Measurements from ENCODE around the gene FCGBP.

FCGBP gene

GRCh38 chr19:39953915-39954314, 19.5 kb upstream of the FCGBP start:
- no peak overlapping the region for H3K9ac ChIP-seq (ENCODE audit: insufficient read length, low read depth)
- H3K4me1 ChIP-seq (ENCODE audit: insufficient read depth, insufficient read length), result no peaks in the 10 kb centered on the region
- no peaks in the 10 kb centered on the region for H3K36me3 ChIP-seq (ENCODE audit: insufficient read depth, insufficient read length, low read length)
- no peaks in the 10 kb centered on the region for H3K27me3 ChIP-seq (ENCODE audit: insufficient read depth, insufficient read length)
- peaks cover 11% of the 10 kb centered on the region; the same call in 1 of the 2 replicates for H3K9me3 ChIP-seq (ENCODE audit: insufficient read depth, low read length)
- TF ChIP-seq ZNF274 (IDR thresholded peaks at IDR 0.05; ENCODE audit: low read depth, low read length) (no peak), YY1 (IDR thresholded peaks at IDR 0.05; ENCODE audit: insufficient read depth, insufficient read length) (no peak), SUZ12 (IDR thresholded peaks at IDR 0.05; ENCODE audit: extremely low read depth, insufficient read depth, insufficient read length) (no peak)
- H3K4me3 ChIP-seq (ENCODE audit: insufficient read length, low read depth), result no peak overlapping the region
- DNase-seq (ENCODE audit: low read depth, low spot score), result no peak

GRCh38 chr19:39951686-39952085, 17.3 kb upstream of the FCGBP start:
- no peaks in the 10 kb centered on the region for H3K4me1 ChIP-seq (ENCODE audit: insufficient read depth, insufficient read length)

GRCh38 chr19:39951065-39951650, 16.7 kb upstream of the FCGBP start:
- Histone ChIP-seq H3K27me3 (ENCODE audit: insufficient read depth, insufficient read length) (no peaks in the 10 kb centered on the region), H3K9ac (ENCODE audit: insufficient read length, low read depth) (no peak overlapping the region), H3K4me3 (ENCODE audit: insufficient read length, low read depth) (no peak overlapping the region), H3K36me3 (ENCODE audit: insufficient read depth, insufficient read length, low read length) (no peaks in the 10 kb centered on the region), H3K4me1 (ENCODE audit: insufficient read depth, insufficient read length) (no peaks in the 10 kb centered on the region), H3K9me3 (ENCODE audit: insufficient read depth, low read length) (peaks cover 11% of the 10 kb centered on the region; the same call in 1 of the 2 replicates)
- DNase-seq (ENCODE audit: low read depth, low spot score), result no peak
- TF ChIP-seq SUZ12 (IDR thresholded peaks at IDR 0.05; ENCODE audit: extremely low read depth, insufficient read depth, insufficient read length), result no peak
- no peak for TF ChIP-seq YY1 (IDR thresholded peaks at IDR 0.05; ENCODE audit: insufficient read depth, insufficient read length)
- no peak for TF ChIP-seq ZNF274 (IDR thresholded peaks at IDR 0.05; ENCODE audit: low read depth, low read length)

More at GRCh38 chr19:39951686-39952085, 17.3 kb upstream of the FCGBP start:
- Histone ChIP-seq H3K4me3 (ENCODE audit: insufficient read length, low read depth) (no peak overlapping the region), H3K27me3 (ENCODE audit: insufficient read depth, insufficient read length) (no peaks in the 10 kb centered on the region), H3K9ac (ENCODE audit: insufficient read length, low read depth) (no peak overlapping the region), H3K36me3 (ENCODE audit: insufficient read depth, insufficient read length, low read length) (no peaks in the 10 kb centered on the region), H3K9me3 (ENCODE audit: insufficient read depth, low read length) (peaks cover 11% of the 10 kb centered on the region; the same call in 1 of the 2 replicates)
- TF ChIP-seq ZNF274 (IDR thresholded peaks at IDR 0.05; ENCODE audit: low read depth, low read length), result no peak
- TF ChIP-seq SUZ12 (IDR thresholded peaks at IDR 0.05; ENCODE audit: extremely low read depth, insufficient read depth, insufficient read length), result no peak
- no peak for TF ChIP-seq YY1 (IDR thresholded peaks at IDR 0.05; ENCODE audit: insufficient read depth, insufficient read length)
- no peak for DNase-seq (ENCODE audit: low read depth, low spot score)

GRCh38 chr19:39949026-39949747, 14.8 kb upstream of the FCGBP start:
- Histone ChIP-seq H3K27me3 (ENCODE audit: insufficient read depth, insufficient read length) (no peaks in the 10 kb centered on the region), H3K9ac (ENCODE audit: insufficient read length, low read depth) (no peak overlapping the region), H3K36me3 (ENCODE audit: insufficient read depth, insufficient read length, low read length) (no peaks in the 10 kb centered on the region), H3K4me1 (ENCODE audit: insufficient read depth, insufficient read length) (no peaks in the 10 kb centered on the region), H3K9me3 (ENCODE audit: insufficient read depth, low read length) (peaks cover 11% of the 10 kb centered on the region; the same call in 1 of the 2 replicates), H3K4me3 (ENCODE audit: insufficient read length, low read depth) (no peak overlapping the region)
- TF ChIP-seq YY1 (IDR thresholded peaks at IDR 0.05; ENCODE audit: insufficient read depth, insufficient read length) (no peak), SUZ12 (IDR thresholded peaks at IDR 0.05; ENCODE audit: extremely low read depth, insufficient read depth, insufficient read length) (no peak), ZNF274 (IDR thresholded peaks at IDR 0.05; ENCODE audit: low read depth, low read length) (no peak)
- no peak for DNase-seq (ENCODE audit: low read depth, low spot score)

- no peaks in the 10 kb centered on the region for H3K36me3 ChIP-seq (ENCODE audit: insufficient read depth, insufficient read length, low read length)
- no peak for TF ChIP-seq ZNF274 (IDR thresholded peaks at IDR 0.05; ENCODE audit: low read depth, low read length)
- TF ChIP-seq YY1 (IDR thresholded peaks at IDR 0.05; ENCODE audit: insufficient read depth, insufficient read length), result no peak
- TF ChIP-seq SUZ12 (IDR thresholded peaks at IDR 0.05; ENCODE audit: extremely low read depth, insufficient read depth, insufficient read length), result no peak
- H3K9me3 ChIP-seq (ENCODE audit: insufficient read depth, low read length), result peaks cover 11% of the 10 kb centered on the region; the same call in 1 of the 2 replicates
- no peak overlapping the region for H3K9ac ChIP-seq (ENCODE audit: insufficient read length, low read depth)
- H3K27me3 ChIP-seq (ENCODE audit: insufficient read depth, insufficient read length), result no peaks in the 10 kb centered on the region
- no peaks in the 10 kb centered on the region for H3K4me1 ChIP-seq (ENCODE audit: insufficient read depth, insufficient read length)
- no peak overlapping the region for H3K4me3 ChIP-seq (ENCODE audit: insufficient read length, low read depth)
- no peak for DNase-seq (ENCODE audit: low read depth, low spot score)
Measured at GRCh38 chr19:39946532-39946931, 12.1 kb upstream of the FCGBP start.

GRCh38 chr19:39943586-39943985, 9.2 kb upstream of the FCGBP start:
- Histone ChIP-seq H3K36me3 (ENCODE audit: insufficient read depth, insufficient read length, low read length) (no peaks in the 10 kb centered on the region), H3K4me1 (ENCODE audit: insufficient read depth, insufficient read length) (no peaks in the 10 kb centered on the region), H3K27me3 (ENCODE audit: insufficient read depth, insufficient read length) (no peaks in the 10 kb centered on the region), H3K9me3 (ENCODE audit: insufficient read depth, low read length) (no peaks in the 10 kb centered on the region), H3K9ac (ENCODE audit: insufficient read length, low read depth) (no peak overlapping the region), H3K4me3 (ENCODE audit: insufficient read length, low read depth) (no peak overlapping the region)
- TF ChIP-seq ZNF274 (IDR thresholded peaks at IDR 0.05; ENCODE audit: low read depth, low read length) (no peak), SUZ12 (IDR thresholded peaks at IDR 0.05; ENCODE audit: extremely low read depth, insufficient read depth, insufficient read length) (no peak), YY1 (IDR thresholded peaks at IDR 0.05; ENCODE audit: insufficient read depth, insufficient read length) (no peak)
- no peak for DNase-seq (ENCODE audit: low read depth, low spot score)

GRCh38 chr19:39942366-39942730, 7.9 kb upstream of the FCGBP start:
- H3K4me3 ChIP-seq (ENCODE audit: insufficient read length, low read depth), result no peak overlapping the region
- H3K9ac ChIP-seq (ENCODE audit: insufficient read length, low read depth), result no peak overlapping the region
- H3K9me3 ChIP-seq (ENCODE audit: insufficient read depth, low read length), result no peaks in the 10 kb centered on the region
- no peaks in the 10 kb centered on the region for H3K27me3 ChIP-seq (ENCODE audit: insufficient read depth, insufficient read length)
- no peaks in the 10 kb centered on the region for H3K36me3 ChIP-seq (ENCODE audit: insufficient read depth, insufficient read length, low read length)
- DNase-seq (ENCODE audit: low read depth, low spot score), result no peak
- TF ChIP-seq SUZ12 (IDR thresholded peaks at IDR 0.05; ENCODE audit: extremely low read depth, insufficient read depth, insufficient read length), result no peak
- TF ChIP-seq YY1 (IDR thresholded peaks at IDR 0.05; ENCODE audit: insufficient read depth, insufficient read length), result no peak
- TF ChIP-seq ZNF274 (IDR thresholded peaks at IDR 0.05; ENCODE audit: low read depth, low read length), result no peak
- no peaks in the 10 kb centered on the region for H3K4me1 ChIP-seq (ENCODE audit: insufficient read depth, insufficient read length)

Measured in NT2/D1 (cell line).